ENCODE data around the gene PSMD12. TPM values are rescaled to one million over a fixed set of nuclear protein-coding genes. Genes with fewer than 3 reads are reported as not detected.
"Not testable (repeated sequence)": the region's sequence is repeated elsewhere in the genome, so short reads cannot be mapped to it uniquely, and the experiment has no call there.

PSMD12 gene
- total RNA-seq, 1 donor from 2014 or later = 31.8 TPM

GRCh38 chr17:67412941-67413340 lies 46.6 kb upstream of the PSMD12 start:
- Histone ChIP-seq H3K27me3 (no peaks in the 10 kb centered on the region), H3K27ac (no peak overlapping the region), H3K36me3 (no peaks in the 10 kb centered on the region), H3K9me3 (peaks cover 0 to 5% of the 10 kb centered on the region in 2 donors), H3K4me1 (no peaks in the 10 kb centered on the region), H3K4me3 (no peak overlapping the region)
- TF ChIP-seq CTCF (IDR thresholded peaks at IDR 0.05) = no peak
- no peak for DNase-seq (ENCODE audit: low spot score in 2 of 2)
- intact Hi-C loops (cut with DNase I) = no loop called here

DNA sequence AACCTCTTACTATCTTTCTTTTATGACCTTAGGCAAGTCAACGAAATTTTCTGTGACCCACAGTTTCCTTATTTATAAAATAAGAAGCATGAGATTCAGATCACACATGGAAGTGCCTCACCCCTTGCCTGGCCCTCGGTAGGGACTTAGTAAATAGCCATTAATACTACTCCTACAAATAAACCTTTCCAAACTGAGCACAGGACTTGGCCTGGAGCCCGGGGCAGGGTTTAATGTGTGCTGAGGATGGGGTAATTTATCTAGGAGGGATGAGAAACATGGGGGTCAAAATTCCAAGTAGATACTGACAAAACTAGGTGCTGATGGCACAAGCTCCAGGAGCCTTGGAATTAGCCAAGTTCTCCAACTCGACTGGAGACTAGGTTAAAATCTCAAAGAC lies 45.7 kb upstream of the PSMD12 start:
- intact Hi-C loops (cut with DNase I) = no loop called here
- Histone ChIP-seq H3K27me3 (no peaks in the 10 kb centered on the region), H3K36me3 (no peaks in the 10 kb centered on the region), H3K4me3 (no peak overlapping the region), H3K4me1 (no peaks in the 10 kb centered on the region), H3K27ac (no peak overlapping the region), H3K9me3 (peaks cover 0 to 5% of the 10 kb centered on the region in 2 donors)
- no peak for DNase-seq (ENCODE audit: low spot score in 2 of 2)
- no peak for TF ChIP-seq CTCF (IDR thresholded peaks at IDR 0.05)

GRCh38 chr17:67411397-67411796 lies 45.0 kb upstream of the PSMD12 start:
- no peaks in the 10 kb centered on the region for H3K27me3 ChIP-seq
- no peaks in the 10 kb centered on the region for H3K36me3 ChIP-seq
- H3K9me3 ChIP-seq = peaks cover 0 to 5% of the 10 kb centered on the region in 2 donors
- TF ChIP-seq CTCF (IDR thresholded peaks at IDR 0.05) = no peak
- intact Hi-C loops (cut with DNase I) = no loop called here
- no peak overlapping the region for H3K27ac ChIP-seq
- no peak for DNase-seq (ENCODE audit: low spot score in 2 of 2)
- H3K4me1 ChIP-seq = no peaks in the 10 kb centered on the region
- H3K4me3 ChIP-seq = no peak overlapping the region

DNA sequence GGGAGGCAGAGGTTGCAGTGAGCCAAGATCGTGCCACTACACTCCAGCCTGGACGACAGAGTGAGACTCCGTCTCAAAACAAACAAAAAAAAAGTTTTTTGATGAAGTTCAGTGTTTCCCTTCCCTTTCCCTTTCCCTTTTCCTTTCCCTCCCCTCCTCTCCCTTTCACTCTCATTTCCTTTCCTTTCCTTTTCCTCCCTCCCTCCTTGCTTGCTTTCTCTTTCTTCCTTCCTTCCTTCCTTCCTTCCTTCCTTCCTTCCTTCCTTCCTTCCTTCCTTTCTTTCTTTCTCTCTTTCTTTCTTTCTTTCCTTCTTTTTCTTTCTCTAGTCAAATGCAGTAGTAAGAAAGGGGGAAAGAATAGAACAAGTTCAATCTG lies 42.1 kb upstream of the PSMD12 start:
- H3K4me3 ChIP-seq; DNase-seq (ENCODE audit: low spot score in 2 of 2); H3K27me3 ChIP-seq; H3K4me1 ChIP-seq; H3K9me3 ChIP-seq; H3K27ac ChIP-seq; intact Hi-C loops (cut with DNase I); H3K36me3 ChIP-seq: not testable (repeated sequence)

GRCh38 chr17:67403483-67403882 lies 37.1 kb upstream of the PSMD12 start:
- intact Hi-C loops (cut with DNase I) = no loop called here
- no peak for DNase-seq (ENCODE audit: low spot score in 2 of 2)
- Histone ChIP-seq H3K27me3 (no peaks in the 10 kb centered on the region), H3K4me3 (no peak overlapping the region), H3K27ac (no peak overlapping the region), H3K36me3 (no peaks in the 10 kb centered on the region), H3K9me3 (no peaks in the 10 kb centered on the region), H3K4me1 (no peaks in the 10 kb centered on the region)
- TF ChIP-seq CTCF (IDR thresholded peaks at IDR 0.05) = no peak

GRCh38 chr17:67403065-67403464 lies 36.7 kb upstream of the PSMD12 start:
- H3K36me3 ChIP-seq = no peaks in the 10 kb centered on the region
- H3K27ac ChIP-seq = no peak overlapping the region
- no peak for TF ChIP-seq CTCF (IDR thresholded peaks at IDR 0.05)
- H3K9me3 ChIP-seq = no peaks in the 10 kb centered on the region
- H3K4me3 ChIP-seq = no peak overlapping the region
- H3K27me3 ChIP-seq = no peaks in the 10 kb centered on the region
- no peaks in the 10 kb centered on the region for H3K4me1 ChIP-seq
- no peak for DNase-seq (ENCODE audit: low spot score in 2 of 2)
- intact Hi-C loops (cut with DNase I) = no loop called here
